K562 (cell line): ENCODE measurements around the gene WASL. TPM values are rescaled to one million over a fixed set of nuclear protein-coding genes. Genes with fewer than 3 reads are reported as not detected.
A peak's percentile ranks its signal among the peaks of the same experiment; 100 is the strongest.

ENCODE experiments used
- ATF7 ChIP-seq: fragments of 450-650 bp; IDR thresholded peaks from 2 replicates; pipeline ENCODE4 v1.7.1; 2014; ENCODE audit warnings: mild to moderate bottlenecking, moderate library complexity
- DACH1 ChIP-seq: fragments of 450-650 bp; IDR thresholded peaks from 2 replicates; pipeline ENCODE4 v1.6.1; 2018; ENCODE audit not compliant: partially characterized antibody
- GATA2 ChIP-seq: sonication (generic); formaldehyde crosslinking; IDR thresholded peaks from 2 replicates; pipeline ENCODE4 v1.4.0; 2020; ENCODE audit warnings: mild to moderate bottlenecking, missing genetic modification reagents
- HDGF ChIP-seq: fragments of 450-650 bp; IDR thresholded peaks from 2 replicates; pipeline ENCODE4 v1.6.1; 2016
- IFI16 ChIP-seq: fragments of 250-450 bp; sonication (Bioruptor Pico); IDR thresholded peaks from 2 replicates; pipeline ENCODE4 v2.1.2; 2022; ENCODE audit warnings: mild to moderate bottlenecking, inconsistent platforms
- KDM2B ChIP-seq: fragments of 250-450 bp; sonication (Bioruptor Pico); IDR thresholded peaks from 2 replicates; pipeline ENCODE4 v1.8.0; 2021; ENCODE audit warnings: mild to moderate bottlenecking, moderate library complexity
- NFRKB ChIP-seq: fragments of 450-650 bp; IDR thresholded peaks from 2 replicates; pipeline ENCODE4 v1.6.1; 2016; ENCODE audit warnings: low read depth
- RBM25 ChIP-seq: fragments of 200-400 bp; formaldehyde crosslinking; IDR thresholded peaks from 2 replicates; pipeline ENCODE4 v1.6.1; 2018; ENCODE audit warnings: low read length, low read depth, moderate library complexity; ENCODE audit not compliant: severe bottlenecking
- SIN3A ChIP-seq, 2 experiments: fragments of 150-350 bp in 1 of 2; IDR thresholded peaks; 2 replicates each; pipeline ENCODE4 v1.6.1; 2011 to 2016; ENCODE audit warnings: borderline replicate concordance in 2 of 2, low read depth in 2 of 2, low read length in 2 of 2, mild to moderate bottlenecking in 2 of 2, moderate library complexity in 2 of 2; ENCODE audit not compliant: control insufficient read depth in 1 of 2
- TFAM ChIP-seq: fragments of 250-450 bp; sonication (Bioruptor Pico); conservative IDR thresholded peaks from 2 replicates; pipeline ENCODE4 v1.5.0; 2021; ENCODE audit warnings: mild to moderate bottlenecking, moderate library complexity
- ZNF408 ChIP-seq: fragments of 250-450 bp; sonication (Bioruptor Pico); IDR thresholded peaks from 2 replicates; pipeline ENCODE4 v1.4.0; 2020; ENCODE audit warnings: low read depth, mild to moderate bottlenecking, moderate library complexity
- ZNF41 ChIP-seq: fragments of 250-450 bp; sonication (Bioruptor Pico); conservative IDR thresholded peaks from 2 replicates; pipeline ENCODE4 v1.4.0; 2020; ENCODE audit warnings: mild to moderate bottlenecking
- polyA plus RNA-seq, 8 experiments: library from polyadenylated mRNA; depleted of rRNA in 4 of 8; stranded (reverse) in 5 of 8; unstranded in 3 of 8; fragments of >200 nt; fragmentation: Nextera tagmentation in 2 of 8; fragmentation: Illumina TruSeq in 1 of 8; extraction: Ambion mirVana in 2 of 8; extraction: Trizol in 1 of 8; gene quantifications; 2 replicates each; pipeline versions ENCODE4 v1.2.1 to v1.2.3, GENCODE V29; 2011 to 2014; ENCODE audit warnings: inconsistent platforms in 1 of 8, missing spikeins in 1 of 8
- total RNA-seq, 7 experiments: library from RNA; depleted of rRNA in 6 of 7; stranded (reverse); fragments of >200 nt in 6 of 7; fragmentation: Illumina TruSeq in 2 of 7; extraction: Trizol in 2 of 7; gene quantifications; 2 replicates each; pipeline versions ENCODE4 v1.2.1 to v1.2.3, GENCODE V29; 2011 to 2021; ENCODE audit warnings: low replicate concordance in 1 of 7
- TF ChIP-seq, protein P1 (sequence below), 2 experiments: fragments of 200-800 bp in 1 of 2; sonication (Bioruptor generic) in 1 of 2; sonication (generic) in 1 of 2; formaldehyde crosslinking in 1 of 2; IDR thresholded peaks in 1 of 2; conservative IDR thresholded peaks in 1 of 2; 2 replicates each; pipeline versions ENCODE4 v1.5.0 to v1.6.1; 2016 to 2020; ENCODE audit warnings: missing compliant biosample characterization in 1 of 2, missing genetic modification characterization in 1 of 2, missing genetic modification reagents in 1 of 2
- TF ChIP-seq, protein P2 (sequence below): fragments of 450-650 bp; IDR thresholded peaks from 2 replicates; pipeline ENCODE4 v1.6.1; 2016; ENCODE audit warnings: borderline replicate concordance
- TF ChIP-seq, protein P3 (sequence below): fragments of 450-650 bp; IDR thresholded peaks from 2 replicates; pipeline ENCODE4 v1.6.1; 2016
- TF ChIP-seq, protein P4 (sequence below): fragments of 450-650 bp; IDR thresholded peaks from 2 replicates; pipeline ENCODE4 v1.6.1; 2016; ENCODE audit warnings: mild to moderate bottlenecking

Gene WASL
- total and polyA plus RNA-seq, 9 of the 15 experiments (the other 6 are each of a cell fraction or from before 2014, with no cell fraction given): 3.2 to 13.9 (median 8.3) TPM

DNA sequence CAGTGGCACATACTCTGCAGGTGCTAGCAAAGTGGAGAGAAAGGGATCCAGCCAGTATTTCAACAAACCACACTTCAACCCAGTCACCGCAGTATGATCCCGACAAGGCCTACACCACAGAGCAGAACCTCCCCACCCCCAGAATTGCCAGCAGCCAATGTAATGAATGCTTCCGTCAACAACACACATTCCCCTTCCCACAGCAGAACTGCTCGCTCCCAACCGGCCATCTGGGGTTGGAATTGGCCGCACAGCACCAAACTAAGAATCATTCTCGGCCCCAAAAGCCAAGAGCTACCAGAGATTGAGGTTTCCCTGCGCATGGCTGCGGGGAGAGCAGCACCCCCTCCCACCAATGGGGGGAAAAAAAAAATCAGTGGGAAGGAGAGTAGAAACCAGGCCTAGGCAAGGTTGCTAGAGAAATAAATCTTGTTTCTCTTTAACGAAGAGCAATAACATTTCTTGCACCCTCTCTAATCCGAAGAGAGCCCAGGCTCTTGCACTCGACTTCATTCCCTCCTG, 1.1 kb downstream of the WASL start (continued):
- TF ChIP-seq SIN3A (IDR thresholded peaks at IDR 0.05; ENCODE audit: borderline replicate concordance in 2 of 2, control insufficient read depth in 1 of 2, low read depth in 2 of 2, low read length in 2 of 2) (peak in 1 of 2 experiments; percentile 68; a peak in 2 of 4 replicates), HDGF (no peak; the same call in 1 of the 2 replicates), ZNF408 (CRISPR knock-in tag) (no peak), GATA2 (no peak), RBM25 (no peak), DACH1 (peak; percentile 40), ATF7 (peak; percentile 46; the same call in 1 of the 2 replicates), IFI16 (CRISPR knock-in tag) (no peak), NFRKB (peak; percentile 58; the same call in 1 of the 2 replicates), TFAM (CRISPR knock-in tag) (no peak), KDM2B (no peak), ZNF41 (CRISPR knock-in tag) (no peak)
- TF ChIP-seq, protein P1, sequence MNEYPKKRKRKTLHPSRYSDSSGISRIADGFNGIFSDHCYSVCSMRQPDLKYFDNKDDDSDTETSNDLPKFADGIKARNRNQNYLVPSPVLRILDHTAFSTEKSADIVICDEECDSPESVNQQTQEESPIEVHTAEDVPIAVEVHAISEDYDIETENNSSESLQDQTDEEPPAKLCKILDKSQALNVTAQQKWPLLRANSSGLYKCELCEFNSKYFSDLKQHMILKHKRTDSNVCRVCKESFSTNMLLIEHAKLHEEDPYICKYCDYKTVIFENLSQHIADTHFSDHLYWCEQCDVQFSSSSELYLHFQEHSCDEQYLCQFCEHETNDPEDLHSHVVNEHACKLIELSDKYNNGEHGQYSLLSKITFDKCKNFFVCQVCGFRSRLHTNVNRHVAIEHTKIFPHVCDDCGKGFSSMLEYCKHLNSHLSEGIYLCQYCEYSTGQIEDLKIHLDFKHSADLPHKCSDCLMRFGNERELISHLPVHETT (CRISPR knock-in tag; conservative IDR thresholded peaks at IDR 0.05 in 1 of 2, IDR thresholded peaks at IDR 0.05 in 1 of 2): 0 out of 4 replicates have a peak, but pooled peaks of 1 of the 2 experiments have one; percentile 3
- TF ChIP-seq, protein P2, sequence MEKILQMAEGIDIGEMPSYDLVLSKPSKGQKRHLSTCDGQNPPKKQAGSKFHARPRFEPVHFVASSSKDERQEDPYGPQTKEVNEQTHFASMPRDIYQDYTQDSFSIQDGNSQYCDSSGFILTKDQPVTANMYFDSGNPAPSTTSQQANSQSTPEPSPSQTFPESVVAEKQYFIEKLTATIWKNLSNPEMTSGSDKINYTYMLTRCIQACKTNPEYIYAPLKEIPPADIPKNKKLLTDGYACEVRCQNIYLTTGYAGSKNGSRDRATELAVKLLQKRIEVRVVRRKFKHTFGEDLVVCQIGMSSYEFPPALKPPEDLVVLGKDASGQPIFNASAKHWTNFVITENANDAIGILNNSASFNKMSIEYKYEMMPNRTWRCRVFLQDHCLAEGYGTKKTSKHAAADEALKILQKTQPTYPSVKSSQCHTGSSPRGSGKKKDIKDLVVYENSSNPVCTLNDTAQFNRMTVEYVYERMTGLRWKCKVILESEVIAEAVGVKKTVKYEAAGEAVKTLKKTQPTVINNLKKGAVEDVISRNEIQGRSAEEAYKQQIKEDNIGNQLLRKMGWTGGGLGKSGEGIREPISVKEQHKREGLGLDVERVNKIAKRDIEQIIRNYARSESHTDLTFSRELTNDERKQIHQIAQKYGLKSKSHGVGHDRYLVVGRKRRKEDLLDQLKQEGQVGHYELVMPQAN: peak; percentile 78
- TF ChIP-seq, protein P3, sequence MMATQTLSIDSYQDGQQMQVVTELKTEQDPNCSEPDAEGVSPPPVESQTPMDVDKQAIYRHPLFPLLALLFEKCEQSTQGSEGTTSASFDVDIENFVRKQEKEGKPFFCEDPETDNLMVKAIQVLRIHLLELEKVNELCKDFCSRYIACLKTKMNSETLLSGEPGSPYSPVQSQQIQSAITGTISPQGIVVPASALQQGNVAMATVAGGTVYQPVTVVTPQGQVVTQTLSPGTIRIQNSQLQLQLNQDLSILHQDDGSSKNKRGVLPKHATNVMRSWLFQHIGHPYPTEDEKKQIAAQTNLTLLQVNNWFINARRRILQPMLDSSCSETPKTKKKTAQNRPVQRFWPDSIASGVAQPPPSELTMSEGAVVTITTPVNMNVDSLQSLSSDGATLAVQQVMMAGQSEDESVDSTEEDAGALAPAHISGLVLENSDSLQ: peak; percentile 45; the same call in 1 of the 2 replicates
- TF ChIP-seq, protein P4, sequence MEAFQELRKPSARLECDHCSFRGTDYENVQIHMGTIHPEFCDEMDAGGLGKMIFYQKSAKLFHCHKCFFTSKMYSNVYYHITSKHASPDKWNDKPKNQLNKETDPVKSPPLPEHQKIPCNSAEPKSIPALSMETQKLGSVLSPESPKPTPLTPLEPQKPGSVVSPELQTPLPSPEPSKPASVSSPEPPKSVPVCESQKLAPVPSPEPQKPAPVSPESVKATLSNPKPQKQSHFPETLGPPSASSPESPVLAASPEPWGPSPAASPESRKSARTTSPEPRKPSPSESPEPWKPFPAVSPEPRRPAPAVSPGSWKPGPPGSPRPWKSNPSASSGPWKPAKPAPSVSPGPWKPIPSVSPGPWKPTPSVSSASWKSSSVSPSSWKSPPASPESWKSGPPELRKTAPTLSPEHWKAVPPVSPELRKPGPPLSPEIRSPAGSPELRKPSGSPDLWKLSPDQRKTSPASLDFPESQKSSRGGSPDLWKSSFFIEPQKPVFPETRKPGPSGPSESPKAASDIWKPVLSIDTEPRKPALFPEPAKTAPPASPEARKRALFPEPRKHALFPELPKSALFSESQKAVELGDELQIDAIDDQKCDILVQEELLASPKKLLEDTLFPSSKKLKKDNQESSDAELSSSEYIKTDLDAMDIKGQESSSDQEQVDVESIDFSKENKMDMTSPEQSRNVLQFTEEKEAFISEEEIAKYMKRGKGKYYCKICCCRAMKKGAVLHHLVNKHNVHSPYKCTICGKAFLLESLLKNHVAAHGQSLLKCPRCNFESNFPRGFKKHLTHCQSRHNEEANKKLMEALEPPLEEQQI: 0 out of 2 replicates have a peak, but pooled peaks have one; percentile 14
